GM23338 (cell line): Measurements from ENCODE around the gene RIMS4.

Experiments
- CREB1 ChIP-seq: fragments of 250-450 bp; sonication (Bioruptor Pico); IDR thresholded peaks from 2 replicates; pipeline ENCODE4 v1.5.0; 2020; ENCODE audit warnings: low read depth, mild to moderate bottlenecking, moderate library complexity
- CTCF ChIP-seq, 2 experiments: fragments of 200-600 bp in 1 of 2; sonication (generic) in 1 of 2; conservative IDR thresholded peaks; 2 replicates each; pipeline versions ENCODE4 v1.5.1 to v1.6.1; 2016 to 2017; ENCODE audit warnings: antibody characterized with exemption in 2 of 2, low read depth in 2 of 2, mild to moderate bottlenecking in 2 of 2, moderate library complexity in 1 of 2
- EZH2 ChIP-seq: fragments of 200-600 bp; sonication (generic); IDR thresholded peaks from one replicate; pipeline ENCODE4 v1.8.0; 2017; ENCODE audit warnings: antibody characterized with exemption, mild to moderate bottlenecking, low read depth; ENCODE audit not compliant: unreplicated experiment
- EZH2phosphoT487 ChIP-seq: fragments of 200-600 bp; sonication (generic); IDR thresholded peaks from one replicate; pipeline ENCODE4 v1.8.1; 2018; ENCODE audit warnings: antibody characterized with exemption; ENCODE audit not compliant: unreplicated experiment
- NANOG ChIP-seq: IDR thresholded peaks from 2 replicates; pipeline ENCODE4 v1.6.1; 2016; ENCODE audit warnings: antibody characterized with exemption, borderline replicate concordance
- POLR2AphosphoS5 ChIP-seq: IDR thresholded peaks from 2 replicates; pipeline ENCODE4 v1.6.1; 2016; ENCODE audit warnings: antibody characterized with exemption, low read depth
- TF ChIP-seq, protein P1 (sequence below): fragments of 250-450 bp; sonication (Bioruptor Pico); IDR thresholded peaks from 2 replicates; pipeline ENCODE4 v1.5.0; 2020; ENCODE audit warnings: mild to moderate bottlenecking, moderate library complexity
- TF ChIP-seq, protein P2 (sequence below): IDR thresholded peaks from one replicate; pipeline ENCODE4 v1.6.1; 2018; ENCODE audit warnings: antibody characterized with exemption; ENCODE audit not compliant: unreplicated experiment

DNA sequence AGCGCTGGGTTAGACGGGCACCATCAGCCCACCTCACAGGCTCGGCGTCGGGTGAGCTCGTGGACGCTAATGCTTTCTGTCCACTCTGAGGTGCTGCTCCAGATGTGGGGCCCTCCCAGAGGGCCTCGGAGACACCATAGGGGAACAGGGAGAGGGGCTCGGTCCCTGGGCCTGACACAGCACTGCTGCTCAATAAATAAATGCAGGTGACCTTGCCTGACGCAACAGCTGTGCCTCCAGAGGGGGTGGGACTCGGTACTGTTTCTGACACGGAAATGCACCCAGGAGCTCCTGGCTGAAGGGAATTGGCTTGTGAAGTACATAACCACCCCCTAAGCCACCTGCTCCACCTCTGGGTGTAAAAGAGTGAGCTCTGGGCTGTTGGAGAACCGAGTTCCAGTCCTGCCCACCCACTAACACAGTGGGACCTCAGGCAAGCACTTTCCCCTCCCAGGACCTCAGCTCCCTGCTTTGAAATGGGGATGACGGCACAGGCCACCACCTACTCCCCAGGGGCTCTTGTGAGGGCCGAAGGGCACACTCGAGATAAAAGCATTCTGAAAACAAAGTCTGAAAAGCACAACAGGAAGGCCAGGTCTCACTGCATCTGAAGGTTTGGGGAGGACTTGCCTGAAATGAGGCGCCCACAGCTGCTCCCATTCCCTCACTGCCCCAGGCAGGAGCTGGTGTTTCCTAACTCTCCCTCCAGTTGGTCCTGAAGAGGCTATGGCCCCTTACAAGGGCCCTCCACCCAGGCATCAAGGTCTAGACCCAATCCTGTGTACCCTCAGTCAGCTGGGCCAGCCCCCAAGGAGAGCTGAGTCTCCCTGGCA lies 58.0 kb downstream of the RIMS4 start:
- TF ChIP-seq CTCF (conservative IDR thresholded peaks at IDR 0.05; ENCODE audit: low read depth in 2 of 2) (no peak), POLR2AphosphoS5 (no peak), EZH2 (no peak), CREB1 (CRISPR knock-in tag) (no peak), EZH2phosphoT487 (no peak), NANOG (no peak)
- TF ChIP-seq, protein P1, sequence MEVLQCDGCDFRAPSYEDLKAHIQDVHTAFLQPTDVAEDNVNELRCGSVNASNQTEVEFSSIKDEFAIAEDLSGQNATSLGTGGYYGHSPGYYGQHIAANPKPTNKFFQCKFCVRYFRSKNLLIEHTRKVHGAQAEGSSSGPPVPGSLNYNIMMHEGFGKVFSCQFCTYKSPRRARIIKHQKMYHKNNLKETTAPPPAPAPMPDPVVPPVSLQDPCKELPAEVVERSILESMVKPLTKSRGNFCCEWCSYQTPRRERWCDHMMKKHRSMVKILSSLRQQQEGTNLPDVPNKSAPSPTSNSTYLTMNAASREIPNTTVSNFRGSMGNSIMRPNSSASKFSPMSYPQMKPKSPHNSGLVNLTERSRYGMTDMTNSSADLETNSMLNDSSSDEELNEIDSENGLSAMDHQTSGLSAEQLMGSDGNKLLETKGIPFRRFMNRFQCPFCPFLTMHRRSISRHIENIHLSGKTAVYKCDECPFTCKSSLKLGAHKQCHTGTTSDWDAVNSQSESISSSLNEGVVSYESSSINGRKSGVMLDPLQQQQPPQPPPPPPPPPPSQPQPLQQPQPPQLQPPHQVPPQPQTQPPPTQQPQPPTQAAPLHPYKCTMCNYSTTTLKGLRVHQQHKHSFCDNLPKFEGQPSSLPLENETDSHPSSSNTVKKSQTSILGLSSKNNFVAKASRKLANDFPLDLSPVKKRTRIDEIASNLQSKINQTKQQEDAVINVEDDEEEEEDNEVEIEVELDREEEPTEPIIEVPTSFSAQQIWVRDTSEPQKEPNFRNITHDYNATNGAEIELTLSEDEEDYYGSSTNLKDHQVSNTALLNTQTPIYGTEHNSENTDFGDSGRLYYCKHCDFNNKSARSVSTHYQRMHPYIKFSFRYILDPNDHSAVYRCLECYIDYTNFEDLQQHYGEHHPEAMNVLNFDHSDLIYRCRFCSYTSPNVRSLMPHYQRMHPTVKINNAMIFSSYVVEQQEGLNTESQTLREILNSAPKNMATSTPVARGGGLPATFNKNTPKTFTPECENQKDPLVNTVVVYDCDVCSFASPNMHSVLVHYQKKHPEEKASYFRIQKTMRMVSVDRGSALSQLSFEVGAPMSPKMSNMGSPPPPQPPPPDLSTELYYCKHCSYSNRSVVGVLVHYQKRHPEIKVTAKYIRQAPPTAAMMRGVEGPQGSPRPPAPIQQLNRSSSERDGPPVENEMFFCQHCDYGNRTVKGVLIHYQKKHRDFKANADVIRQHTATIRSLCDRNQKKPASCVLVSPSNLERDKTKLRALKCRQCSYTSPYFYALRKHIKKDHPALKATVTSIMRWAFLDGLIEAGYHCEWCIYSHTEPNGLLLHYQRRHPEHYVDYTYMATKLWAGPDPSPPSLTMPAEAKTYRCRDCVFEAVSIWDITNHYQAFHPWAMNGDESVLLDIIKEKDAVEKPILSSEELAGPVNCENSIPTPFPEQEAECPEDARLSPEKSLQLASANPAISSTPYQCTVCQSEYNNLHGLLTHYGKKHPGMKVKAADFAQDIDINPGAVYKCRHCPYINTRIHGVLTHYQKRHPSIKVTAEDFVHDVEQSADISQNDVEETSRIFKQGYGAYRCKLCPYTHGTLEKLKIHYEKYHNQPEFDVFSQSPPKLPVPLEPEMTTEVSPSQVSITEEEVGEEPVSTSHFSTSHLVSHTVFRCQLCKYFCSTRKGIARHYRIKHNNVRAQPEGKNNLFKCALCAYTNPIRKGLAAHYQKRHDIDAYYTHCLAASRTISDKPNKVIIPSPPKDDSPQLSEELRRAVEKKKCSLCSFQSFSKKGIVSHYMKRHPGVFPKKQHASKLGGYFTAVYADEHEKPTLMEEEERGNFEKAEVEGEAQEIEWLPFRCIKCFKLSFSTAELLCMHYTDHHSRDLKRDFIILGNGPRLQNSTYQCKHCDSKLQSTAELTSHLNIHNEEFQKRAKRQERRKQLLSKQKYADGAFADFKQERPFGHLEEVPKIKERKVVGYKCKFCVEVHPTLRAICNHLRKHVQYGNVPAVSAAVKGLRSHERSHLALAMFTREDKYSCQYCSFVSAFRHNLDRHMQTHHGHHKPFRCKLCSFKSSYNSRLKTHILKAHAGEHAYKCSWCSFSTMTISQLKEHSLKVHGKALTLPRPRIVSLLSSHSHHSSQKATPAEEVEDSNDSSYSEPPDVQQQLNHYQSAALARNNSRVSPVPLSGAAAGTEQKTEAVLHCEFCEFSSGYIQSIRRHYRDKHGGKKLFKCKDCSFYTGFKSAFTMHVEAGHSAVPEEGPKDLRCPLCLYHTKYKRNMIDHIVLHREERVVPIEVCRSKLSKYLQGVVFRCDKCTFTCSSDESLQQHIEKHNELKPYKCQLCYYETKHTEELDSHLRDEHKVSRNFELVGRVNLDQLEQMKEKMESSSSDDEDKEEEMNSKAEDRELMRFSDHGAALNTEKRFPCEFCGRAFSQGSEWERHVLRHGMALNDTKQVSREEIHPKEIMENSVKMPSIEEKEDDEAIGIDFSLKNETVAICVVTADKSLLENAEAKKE (CRISPR knock-in tag), result no peak
- TF ChIP-seq, protein P2, sequence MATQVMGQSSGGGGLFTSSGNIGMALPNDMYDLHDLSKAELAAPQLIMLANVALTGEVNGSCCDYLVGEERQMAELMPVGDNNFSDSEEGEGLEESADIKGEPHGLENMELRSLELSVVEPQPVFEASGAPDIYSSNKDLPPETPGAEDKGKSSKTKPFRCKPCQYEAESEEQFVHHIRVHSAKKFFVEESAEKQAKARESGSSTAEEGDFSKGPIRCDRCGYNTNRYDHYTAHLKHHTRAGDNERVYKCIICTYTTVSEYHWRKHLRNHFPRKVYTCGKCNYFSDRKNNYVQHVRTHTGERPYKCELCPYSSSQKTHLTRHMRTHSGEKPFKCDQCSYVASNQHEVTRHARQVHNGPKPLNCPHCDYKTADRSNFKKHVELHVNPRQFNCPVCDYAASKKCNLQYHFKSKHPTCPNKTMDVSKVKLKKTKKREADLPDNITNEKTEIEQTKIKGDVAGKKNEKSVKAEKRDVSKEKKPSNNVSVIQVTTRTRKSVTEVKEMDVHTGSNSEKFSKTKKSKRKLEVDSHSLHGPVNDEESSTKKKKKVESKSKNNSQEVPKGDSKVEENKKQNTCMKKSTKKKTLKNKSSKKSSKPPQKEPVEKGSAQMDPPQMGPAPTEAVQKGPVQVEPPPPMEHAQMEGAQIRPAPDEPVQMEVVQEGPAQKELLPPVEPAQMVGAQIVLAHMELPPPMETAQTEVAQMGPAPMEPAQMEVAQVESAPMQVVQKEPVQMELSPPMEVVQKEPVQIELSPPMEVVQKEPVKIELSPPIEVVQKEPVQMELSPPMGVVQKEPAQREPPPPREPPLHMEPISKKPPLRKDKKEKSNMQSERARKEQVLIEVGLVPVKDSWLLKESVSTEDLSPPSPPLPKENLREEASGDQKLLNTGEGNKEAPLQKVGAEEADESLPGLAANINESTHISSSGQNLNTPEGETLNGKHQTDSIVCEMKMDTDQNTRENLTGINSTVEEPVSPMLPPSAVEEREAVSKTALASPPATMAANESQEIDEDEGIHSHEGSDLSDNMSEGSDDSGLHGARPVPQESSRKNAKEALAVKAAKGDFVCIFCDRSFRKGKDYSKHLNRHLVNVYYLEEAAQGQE, result no peak
